Esophagus mucosa (tissue), 1 donor: ENCODE measurements around the gene PCSK4. TPM values are rescaled to one million over a fixed set of nuclear protein-coding genes. Genes with fewer than 3 reads are reported as not detected.

Source experiments
- ATAC-seq: fragments of 200-7000 bp; cut with Tn5 transposase; one replicate; pipeline ENCODE4 v1.9.1; 2020
- total RNA-seq: library from RNA; stranded (reverse); gene quantifications from one replicate; pipeline ENCODE4 v1.2.4, GENCODE V29; 2023
- donor health status: DM: yes; HTN: yes; CAD: no.

The PCSK4 gene
- total RNA-seq, 1 donor from 2014 or later: 1.2 TPM

- ATAC-seq: no peak
Observed at GRCh38 chr19:1435378-1435989, 54.7 kb downstream of the PCSK4 start.

GRCh38 chr19:1434577-1435060, 55.5 kb downstream of the PCSK4 start:
- no peak for ATAC-seq

- no peak for ATAC-seq
Observed at GRCh38 chr19:1434040-1434366, 56.1 kb downstream of the PCSK4 start.

GRCh38 chr19:1433119-1434039, 56.8 kb downstream of the PCSK4 start:
- no peak for ATAC-seq

- no peak for ATAC-seq
Observed at GRCh38 chr19:1432507-1432887, 57.7 kb downstream of the PCSK4 start.

- no peak for ATAC-seq
Observed at GRCh38 chr19:1431759-1432506, 58.2 kb downstream of the PCSK4 start.

Other genes with a start within 250 kb of the PCSK4 start
- gene ATP5F1D, start 248.6 kb downstream of the PCSK4 start, total RNA-seq: 251 TPM
- 99.3 TPM for gene MIDN, start 241.8 kb downstream of the PCSK4 start, total RNA-seq
- gene CIRBP, start 221.0 kb downstream of the PCSK4 start, total RNA-seq: 172 TPM
- gene FAM174C, start 214.8 kb downstream of the PCSK4 start, total RNA-seq: 41.2 TPM
- 0.40 TPM for gene EFNA2, start 204.5 kb downstream of the PCSK4 start, total RNA-seq
- gene NDUFS7, start 106.4 kb downstream of the PCSK4 start, total RNA-seq: 120 TPM
- 19.2 TPM for gene GAMT, start 88.8 kb downstream of the PCSK4 start, total RNA-seq
- 91.6 TPM for gene DAZAP1, start 82.8 kb downstream of the PCSK4 start, total RNA-seq
- 1,167 TPM for gene RPS15, start 52.0 kb downstream of the PCSK4 start, total RNA-seq
- gene APC2, start 40.2 kb downstream of the PCSK4 start, total RNA-seq: 0.48 TPM
- 19.2 TPM for gene C19orf25, start 11.1 kb downstream of the PCSK4 start, total RNA-seq
- gene REEP6, start 831 bp upstream of the PCSK4 start, total RNA-seq: 8.5 TPM
- 6.7 TPM for gene ADAMTSL5, start 22.7 kb upstream of the PCSK4 start, total RNA-seq
- gene PLK5, start 33.7 kb upstream of the PCSK4 start, total RNA-seq: not detected
- 17.8 TPM for gene MEX3D, start 78.0 kb upstream of the PCSK4 start, total RNA-seq
- gene MBD3, start 102.5 kb upstream of the PCSK4 start, total RNA-seq: 44.2 TPM
- 225 TPM for gene UQCR11, start 115.1 kb upstream of the PCSK4 start, total RNA-seq
- 39.5 TPM for gene TCF3, start 162.3 kb upstream of the PCSK4 start, total RNA-seq